Cardiac muscle cell (in vitro differentiated cells and primary cell): ENCODE measurements around the gene CD46. TPM values are rescaled to one million over a fixed set of nuclear protein-coding genes. Genes with fewer than 3 reads are reported as not detected.
A peak's percentile ranks its signal among the peaks of the same experiment; 100 is the strongest.

Source experiments
- DNase-seq, 2 donors: peaks; one replicate each; pipeline versions ENCODE4 v3.0.0 to v3.0.0-alpha.2; 2010 to 2017; ENCODE audit warnings: low read depth in 1 of 2, low spot score in 1 of 2
- H3K27ac ChIP-seq: fragments of 200-600 bp; sonication (generic); 2 replicates; pipeline ENCODE4 v1.5.1; 2016
- H3K27me3 ChIP-seq: fragments of 200-600 bp; sonication (generic); 2 replicates; pipeline ENCODE4 v1.6.0; 2016; ENCODE audit warnings: control low read depth
- H3K36me3 ChIP-seq: fragments of 200-600 bp; sonication (generic); 2 replicates; pipeline ENCODE4 v1.5.1; 2016; ENCODE audit warnings: control low read depth
- H3K4me1 ChIP-seq: fragments of 200-600 bp; sonication (generic); 2 replicates; pipeline ENCODE4 v1.8.1; 2017; ENCODE audit warnings: low read depth, mild to moderate bottlenecking, mixed run types
- H3K4me3 ChIP-seq: fragments of 200-600 bp; sonication (generic); 2 replicates; pipeline ENCODE4 v1.5.1; 2016; ENCODE audit warnings: mild to moderate bottlenecking
- H3K9me3 ChIP-seq: fragments of 200-600 bp; sonication (generic); 2 replicates; pipeline ENCODE4 v1.5.1; 2017; ENCODE audit warnings: low read depth, mild to moderate bottlenecking, control low read depth
- polyA plus RNA-seq: library from polyadenylated mRNA; unstranded; fragments of >200 nt; fragmentation: Nextera tagmentation; extraction: Ambion mirVana; gene quantifications from 2 replicates; pipeline ENCODE4 v1.2.1, GENCODE V29; 2016
- total RNA-seq: library from RNA; depleted of rRNA; stranded (reverse); fragments of >200 nt; gene quantifications from 2 replicates; pipeline ENCODE4 v1.2.3, GENCODE V29; 2016
- TF ChIP-seq, protein P1 (sequence below): IDR thresholded peaks from 2 replicates; pipeline ENCODE4 v1.5.1; 2012; ENCODE audit warnings: low read depth, mild to moderate bottlenecking, low read length

The CD46 gene
- total and polyA plus RNA-seq, 2 experiments from 2014 or later, result 91.7 to 123 TPM

DNA sequence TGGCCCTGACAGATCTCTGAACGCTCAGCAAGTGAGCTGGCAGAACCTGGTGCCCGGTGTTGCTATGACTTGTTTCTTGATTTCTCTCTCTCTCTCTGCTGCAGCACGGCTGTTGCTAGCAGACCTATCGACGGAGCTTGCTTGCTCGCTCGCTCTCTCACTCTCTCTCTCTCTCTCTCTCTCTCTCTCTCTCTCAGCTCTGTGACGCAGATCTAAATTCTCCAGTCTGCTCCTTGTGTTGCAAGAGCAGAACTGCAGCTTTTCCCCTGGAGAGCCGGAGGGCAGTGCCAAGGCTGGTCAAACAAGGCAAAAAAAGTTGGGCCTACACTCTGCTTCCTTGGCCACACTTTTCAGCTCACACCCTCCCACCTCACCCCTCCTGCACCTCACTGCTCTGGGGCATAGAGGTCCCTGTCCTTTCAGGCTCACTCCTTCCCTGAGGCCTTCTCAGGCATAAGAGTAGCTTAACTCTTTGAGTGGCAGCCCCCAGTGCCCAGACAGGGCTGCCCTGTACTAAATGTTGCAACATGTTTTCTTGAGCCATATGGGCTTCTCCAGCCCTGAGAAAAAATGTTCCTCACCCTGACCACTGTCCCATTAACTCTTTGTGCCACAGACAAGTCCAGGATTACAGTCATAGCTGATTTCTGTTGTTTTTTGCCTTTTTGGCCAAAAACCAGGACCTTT lies 72.2 kb downstream of the CD46 start:
- Histone ChIP-seq H3K4me3 (no peak overlapping the region), H3K9me3 (no peaks in the 10 kb centered on the region), H3K4me1 (peaks cover 6% of the 10 kb centered on the region), H3K27ac (no peak overlapping the region), H3K27me3 (no peaks in the 10 kb centered on the region), H3K36me3 (no peaks in the 10 kb centered on the region)
- TF ChIP-seq, protein P1, sequence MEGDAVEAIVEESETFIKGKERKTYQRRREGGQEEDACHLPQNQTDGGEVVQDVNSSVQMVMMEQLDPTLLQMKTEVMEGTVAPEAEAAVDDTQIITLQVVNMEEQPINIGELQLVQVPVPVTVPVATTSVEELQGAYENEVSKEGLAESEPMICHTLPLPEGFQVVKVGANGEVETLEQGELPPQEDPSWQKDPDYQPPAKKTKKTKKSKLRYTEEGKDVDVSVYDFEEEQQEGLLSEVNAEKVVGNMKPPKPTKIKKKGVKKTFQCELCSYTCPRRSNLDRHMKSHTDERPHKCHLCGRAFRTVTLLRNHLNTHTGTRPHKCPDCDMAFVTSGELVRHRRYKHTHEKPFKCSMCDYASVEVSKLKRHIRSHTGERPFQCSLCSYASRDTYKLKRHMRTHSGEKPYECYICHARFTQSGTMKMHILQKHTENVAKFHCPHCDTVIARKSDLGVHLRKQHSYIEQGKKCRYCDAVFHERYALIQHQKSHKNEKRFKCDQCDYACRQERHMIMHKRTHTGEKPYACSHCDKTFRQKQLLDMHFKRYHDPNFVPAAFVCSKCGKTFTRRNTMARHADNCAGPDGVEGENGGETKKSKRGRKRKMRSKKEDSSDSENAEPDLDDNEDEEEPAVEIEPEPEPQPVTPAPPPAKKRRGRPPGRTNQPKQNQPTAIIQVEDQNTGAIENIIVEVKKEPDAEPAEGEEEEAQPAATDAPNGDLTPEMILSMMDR, result peak; percentile 64
- peak; percentile 87 to 98 for DNase-seq

DNA sequence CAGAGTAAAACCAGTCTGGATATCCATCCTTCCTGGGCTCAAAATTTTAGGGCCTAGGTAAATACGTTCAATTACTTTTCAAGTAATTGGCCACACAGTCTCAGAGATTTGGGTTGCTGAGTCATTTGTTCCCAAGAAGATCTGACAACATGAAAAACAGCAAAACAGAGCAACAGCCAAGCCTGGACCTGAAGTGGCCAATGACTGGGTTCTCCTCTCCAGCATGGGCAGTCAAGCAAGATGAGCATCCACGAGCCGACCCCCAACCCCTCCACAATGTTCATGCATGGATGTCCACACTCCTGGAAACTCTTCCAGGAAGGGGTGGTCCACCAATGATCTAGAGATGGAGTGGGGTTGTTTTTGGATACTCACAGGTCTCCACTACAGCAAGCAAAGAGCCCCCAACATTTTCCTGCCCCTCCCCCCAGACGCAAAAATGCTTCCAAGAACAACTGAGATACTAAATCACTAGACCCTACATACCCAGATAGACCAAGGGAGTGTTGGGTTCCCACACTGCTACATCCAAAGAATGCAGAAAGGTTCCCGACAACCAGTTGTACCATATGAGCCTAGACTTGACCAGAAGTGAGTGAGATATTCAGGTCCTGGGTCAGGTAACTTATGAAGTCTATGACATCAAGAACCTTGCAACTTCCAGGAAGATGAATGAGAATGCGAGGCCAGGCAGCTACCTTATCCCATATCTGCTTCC lies 73.0 kb downstream of the CD46 start:
- Histone ChIP-seq H3K27ac (no peak overlapping the region), H3K27me3 (no peaks in the 10 kb centered on the region), H3K4me1 (peaks cover 5% of the 10 kb centered on the region), H3K4me3 (no peak overlapping the region), H3K9me3 (no peaks in the 10 kb centered on the region), H3K36me3 (no peaks in the 10 kb centered on the region)
- peak in 1 of 2 donors; percentile 68 for DNase-seq
- TF ChIP-seq, protein P1, result no peak

DNA sequence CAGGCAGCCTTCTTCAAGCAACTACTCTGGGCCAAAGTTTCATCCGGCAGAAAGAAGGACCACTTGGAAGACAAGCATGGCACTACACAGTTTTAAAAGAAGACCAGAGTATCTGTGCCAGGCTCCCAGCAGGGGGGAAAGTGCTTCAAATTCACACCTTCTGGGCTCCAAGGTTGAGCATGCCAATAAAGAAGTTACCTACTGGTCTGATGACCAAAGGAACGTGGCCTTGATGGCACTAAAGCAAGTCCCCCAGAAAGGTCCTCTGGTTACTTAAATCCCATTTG lies 73.5 kb downstream of the CD46 start:
- Histone ChIP-seq H3K4me3 (no peak overlapping the region), H3K9me3 (no peaks in the 10 kb centered on the region), H3K27me3 (no peaks in the 10 kb centered on the region), H3K27ac (no peak overlapping the region), H3K36me3 (no peaks in the 10 kb centered on the region), H3K4me1 (peaks cover 5% of the 10 kb centered on the region)
- TF ChIP-seq, protein P1, result no peak
- no peak for DNase-seq

- H3K27ac ChIP-seq, result no peak overlapping the region
Observed at GRCh38 chr1:207825719-207826556, 74.1 kb downstream of the CD46 start.

More at GRCh38 chr1:207825719-207826556, 74.1 kb downstream of the CD46 start:
- Histone ChIP-seq H3K9me3 (no peaks in the 10 kb centered on the region), H3K27me3 (no peaks in the 10 kb centered on the region), H3K36me3 (no peaks in the 10 kb centered on the region), H3K4me1 (peaks cover 5% of the 10 kb centered on the region), H3K4me3 (no peak overlapping the region)
- peak in 1 of 2 donors; percentile 36 for DNase-seq
- TF ChIP-seq, protein P1, result no peak
